GM21737 (cell line): ENCODE results near the gene YTHDF2.

Experiments used
- ATAC-seq: cut with Tn5 transposase; IDR thresholded peaks from one replicate; pipeline ENCODE4 v1.9.1; 2021; ENCODE audit warnings: mild to moderate bottlenecking, moderate library complexity; ENCODE audit not compliant: unreplicated experiment

YTHDF2 gene

DNA sequence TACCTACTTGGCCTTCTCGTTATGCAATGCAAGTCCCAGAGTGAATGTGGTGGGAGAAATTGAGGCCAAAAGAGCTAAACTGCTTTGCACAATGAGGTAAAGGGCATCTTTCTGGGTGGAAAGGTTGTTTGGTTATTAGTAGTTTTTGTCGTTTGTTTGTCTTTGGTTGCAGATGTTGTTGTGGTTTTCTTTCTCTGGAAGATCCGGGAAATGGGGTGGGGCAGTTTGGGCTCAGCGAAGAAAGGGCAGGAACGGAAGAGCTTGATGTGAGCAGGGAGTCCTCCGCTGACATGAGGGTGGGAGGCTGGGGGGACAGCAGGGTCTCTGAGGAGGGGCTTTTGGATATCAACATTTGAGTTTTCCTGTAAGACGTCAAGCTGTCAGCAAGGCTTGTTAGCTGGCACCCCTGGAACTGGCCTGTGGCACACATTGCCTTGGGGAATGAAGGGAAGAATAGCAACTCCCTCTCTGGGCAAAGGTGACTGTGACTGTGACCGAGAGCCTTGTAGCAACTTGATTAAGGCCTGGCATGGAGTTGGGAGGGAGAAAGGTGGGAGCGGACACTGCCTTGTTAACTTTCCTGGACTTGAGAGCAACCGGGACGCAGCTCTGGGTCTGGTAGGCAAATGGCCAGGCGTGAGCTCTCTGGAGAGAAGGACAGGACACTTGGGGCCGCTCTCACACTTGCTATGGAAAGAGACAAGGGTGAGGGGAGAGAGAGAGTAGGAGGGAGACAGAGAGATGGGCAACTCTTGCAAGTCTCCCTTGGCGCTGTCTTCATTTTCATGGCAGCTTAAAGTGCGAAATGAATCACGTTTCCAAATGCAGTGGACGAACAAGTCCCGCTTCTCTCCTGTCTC, 59.8 kb downstream of the YTHDF2 start:
- no peak for ATAC-seq

- ATAC-seq, result no peak
Measured at GRCh38 chr1:28800324-28800723, 63.6 kb downstream of the YTHDF2 start.

DNA sequence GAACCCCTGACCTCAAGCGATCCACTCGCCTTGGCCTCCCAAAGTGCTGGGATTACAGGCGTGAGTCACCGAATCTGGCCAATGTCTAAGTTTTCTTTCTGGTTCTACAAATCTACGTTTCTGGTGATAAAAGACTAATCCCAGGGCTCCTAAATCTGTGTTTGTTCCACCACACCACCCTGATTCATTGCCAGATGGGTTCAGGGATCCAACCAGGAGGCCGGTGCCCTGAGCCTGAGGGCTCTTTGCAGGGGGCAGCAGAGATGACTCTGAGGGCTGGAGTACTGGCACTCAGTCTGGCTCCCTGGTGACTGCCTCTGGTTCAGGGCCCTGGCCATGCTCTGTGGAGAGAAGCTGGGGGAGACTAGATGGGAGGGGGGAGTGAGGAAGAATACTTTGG, 64.7 kb downstream of the YTHDF2 start:
- no peak for ATAC-seq

- no peak for ATAC-seq
Measured at GRCh38 chr1:28803051-28803450, 66.3 kb downstream of the YTHDF2 start.

DNA sequence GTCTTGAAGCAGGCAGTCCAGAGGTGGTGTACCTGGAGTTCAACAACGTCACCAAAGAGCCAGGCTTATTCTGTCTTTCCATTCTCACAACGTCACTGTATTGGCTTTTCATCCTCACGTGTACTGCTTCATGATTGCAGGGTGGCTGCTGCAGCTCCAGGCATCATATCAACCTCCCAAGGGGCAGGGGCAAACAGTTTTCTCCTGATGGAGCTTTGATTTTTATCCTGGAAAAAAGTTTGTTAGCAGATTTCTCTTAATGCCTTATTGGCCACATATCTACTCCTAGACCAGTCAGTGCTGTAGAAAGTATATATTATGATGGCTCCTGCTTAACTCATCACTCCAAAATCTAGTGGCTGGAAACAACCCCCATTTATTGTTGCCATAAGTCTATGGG, 66.9 kb downstream of the YTHDF2 start:
- ATAC-seq, result no peak

- no peak for ATAC-seq
Measured at GRCh38 chr1:28804071-28804470, 67.3 kb downstream of the YTHDF2 start.

DNA sequence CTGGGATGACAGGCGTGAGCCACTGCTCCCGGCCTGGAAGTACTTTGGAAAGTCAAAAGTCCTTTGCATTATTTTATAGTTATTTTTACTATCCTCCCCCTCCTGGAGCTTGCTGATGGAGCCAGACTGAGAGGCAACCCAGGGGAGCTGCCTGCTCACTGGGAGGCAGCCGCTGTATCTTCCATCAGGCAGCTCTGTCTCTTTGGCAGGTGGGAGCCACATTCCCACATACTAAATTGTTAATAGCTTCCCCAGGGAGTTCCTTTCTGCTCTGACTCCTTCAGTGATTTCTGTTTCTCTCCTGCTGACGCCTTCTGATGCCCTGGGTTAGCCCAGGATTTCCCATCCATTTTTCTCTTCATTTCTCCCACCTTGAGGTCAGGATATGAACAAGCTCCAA, 70.3 kb downstream of the YTHDF2 start:
- no peak for ATAC-seq

- no peak for ATAC-seq
Measured at GRCh38 chr1:28807986-28808385, 71.2 kb downstream of the YTHDF2 start.

- no peak for ATAC-seq
Measured at GRCh38 chr1:28811369-28811765, 74.6 kb downstream of the YTHDF2 start.

- ATAC-seq, result no peak
Measured at GRCh38 chr1:28811766-28812668, 75.3 kb downstream of the YTHDF2 start, which contains the start of gene OPRD1. Gene OPRD1 (plus strand): TSS chr1:28812170. CDS start chr1:28812384, 214 bp downstream.

GRCh38 chr1:28812669-28813468, 76.1 kb downstream of the YTHDF2 start:
- ATAC-seq, result no peak

GRCh38 chr1:28813931-28814465, 77.3 kb downstream of the YTHDF2 start:
- no peak for ATAC-seq

DNA sequence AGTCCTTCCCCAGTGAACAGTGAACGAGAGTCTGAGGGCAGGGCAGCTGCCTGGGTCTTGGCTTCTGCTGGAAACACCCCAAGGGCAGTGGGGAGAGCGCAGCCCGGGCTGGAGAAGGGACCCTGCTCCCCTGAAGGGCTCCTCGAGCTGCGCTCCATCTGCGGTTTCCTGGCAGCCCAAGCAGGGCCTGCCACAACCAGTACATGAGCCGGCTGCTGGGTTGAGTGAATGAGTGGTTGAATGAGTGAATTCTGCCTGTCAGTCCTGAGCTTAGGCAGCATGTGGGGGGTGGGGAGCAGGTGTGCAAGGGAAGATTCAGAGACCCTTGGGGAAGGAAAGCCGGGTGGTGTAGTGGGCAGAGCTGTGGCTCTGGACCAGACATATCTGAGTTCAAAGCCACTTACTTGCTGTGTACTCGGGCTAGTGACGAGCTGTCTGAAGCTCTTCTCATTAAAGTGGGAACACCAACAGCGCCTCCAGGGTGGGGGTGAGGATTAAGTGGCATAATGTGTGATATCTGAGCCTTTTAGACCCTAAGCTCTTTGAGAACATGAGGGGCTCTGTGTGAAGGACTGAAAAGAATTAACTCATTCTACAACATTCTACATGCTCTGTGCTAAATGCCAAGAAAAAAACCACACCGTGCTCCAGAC, 78.9 kb downstream of the YTHDF2 start:
- no peak for ATAC-seq

DNA sequence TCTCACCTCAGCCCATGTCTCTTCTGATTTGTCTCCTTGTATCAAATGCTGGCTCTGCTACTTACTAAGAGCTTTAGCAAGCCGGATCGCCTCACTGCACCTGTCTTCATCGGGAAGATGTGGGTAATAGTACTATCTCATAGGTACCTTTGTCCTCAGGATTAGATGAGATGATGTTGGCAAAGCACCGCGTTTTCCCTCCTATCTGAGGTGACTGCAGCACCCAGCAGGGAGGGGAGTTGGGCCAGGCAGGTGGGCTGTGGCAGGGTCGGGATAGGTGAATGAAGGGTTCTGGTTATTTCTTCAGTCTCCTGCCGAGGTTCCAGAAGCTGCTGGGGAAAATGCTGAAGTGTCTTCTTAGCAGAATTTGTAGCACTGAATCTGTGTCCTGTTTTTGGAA, 80.4 kb downstream of the YTHDF2 start:
- no peak for ATAC-seq

- no peak for ATAC-seq
Measured at GRCh38 chr1:28819020-28819419, 82.3 kb downstream of the YTHDF2 start.
